Measurements from ENCODE around the gene GNB5. TPM values are rescaled to one million over a fixed set of nuclear protein-coding genes. Genes with fewer than 3 reads are reported as not detected.
A peak's percentile ranks its signal among the peaks of the same experiment; 100 is the strongest.

GNB5 gene
- total RNA-seq, 2 donors from 2014 or later, result 19.1 to 20.7 TPM

DNA sequence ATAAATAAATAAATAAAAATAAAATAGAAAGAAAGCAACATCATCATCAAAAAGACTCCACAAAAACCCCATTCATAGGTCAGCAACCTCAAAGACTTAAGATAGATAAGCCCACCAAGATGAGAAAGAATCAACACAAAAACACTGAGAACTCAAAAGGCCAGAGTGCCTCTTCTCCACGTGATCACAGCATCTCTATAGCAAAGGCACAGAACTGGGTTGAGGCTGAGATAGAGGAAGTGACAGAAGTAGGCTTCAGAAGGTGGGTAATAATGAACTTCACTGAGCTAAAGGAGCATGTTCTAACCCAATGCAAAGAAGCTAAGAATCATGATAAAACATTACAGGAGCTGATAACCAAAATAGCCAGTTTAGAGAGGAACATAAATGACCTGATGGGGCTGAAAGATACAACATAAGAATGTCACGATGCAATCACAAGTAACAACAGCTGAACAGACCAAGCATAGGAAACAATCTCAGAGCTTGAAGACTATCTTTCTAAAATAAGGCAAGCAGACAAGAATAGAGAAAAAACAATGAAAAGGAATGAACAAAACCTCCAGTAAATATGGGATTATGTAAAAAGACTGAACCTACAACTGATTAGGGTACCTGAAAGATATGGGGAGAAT lies 26.4 kb downstream of the GNB5 start:
- TF ChIP-seq CTCF (conservative IDR thresholded peaks at IDR 0.05), result no peak
- peak; percentile 6 for DNase-seq

DNA sequence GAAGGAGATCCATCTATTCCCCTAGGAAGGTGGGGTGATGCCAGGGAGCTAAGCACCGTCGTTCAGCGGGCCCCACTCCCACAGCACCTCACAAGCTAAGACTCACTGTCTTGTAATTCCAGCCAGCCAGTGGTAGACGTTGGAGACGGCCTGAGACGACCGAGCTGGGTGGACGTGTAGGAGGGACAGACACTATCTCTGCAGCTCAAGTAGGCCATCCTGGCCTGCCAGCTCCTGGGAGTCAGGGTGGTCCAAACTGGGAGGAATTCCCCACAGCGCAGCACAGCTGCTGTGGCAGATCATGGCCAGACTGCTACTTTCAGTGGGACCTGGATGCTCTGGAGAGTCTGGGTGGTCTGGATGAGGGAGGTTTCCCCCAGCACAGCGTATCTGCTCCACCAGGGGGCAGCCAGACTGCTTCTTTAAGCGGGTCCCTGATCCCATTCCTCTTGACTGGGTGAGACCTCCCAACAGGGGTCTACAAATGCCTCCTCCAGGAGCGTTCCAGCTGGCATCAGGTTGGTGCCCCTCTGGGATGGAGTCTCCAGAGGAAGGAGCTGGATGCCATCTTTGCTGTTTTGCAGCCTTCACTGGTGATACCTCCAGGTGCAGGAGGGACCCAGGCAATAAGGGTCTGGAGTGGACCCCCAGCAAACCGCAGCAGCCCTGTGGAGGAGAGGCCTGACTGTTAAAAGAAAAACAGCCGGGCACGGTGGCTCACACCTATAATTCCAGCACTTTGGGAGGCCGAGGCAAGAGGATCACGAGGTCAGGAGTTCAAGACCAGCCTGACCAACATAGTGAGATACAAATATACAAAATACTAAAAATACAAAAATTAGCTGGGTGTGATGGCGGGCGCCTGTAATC lies 27.6 kb downstream of the GNB5 start:
- Histone ChIP-seq H3K4me3 (ENCODE audit: low read length) (no peak overlapping the region), H3K27me3 (ENCODE audit: control insufficient read depth, insufficient read depth, low read length, poor library complexity, severe bottlenecking) (no peaks in the 10 kb centered on the region), H3K9ac (ENCODE audit: extremely low read depth, low read length, poor library complexity, severe bottlenecking) (no peak overlapping the region), H3K27ac (ENCODE audit: low read depth, low read length) (no peak overlapping the region), H3K4me1 (ENCODE audit: control insufficient read depth, insufficient read depth, low read length) (no peaks in the 10 kb centered on the region), H3K36me3 (ENCODE audit: control insufficient read depth, insufficient read depth, low read length) (no peaks in the 10 kb centered on the region), H3K9me3 (ENCODE audit: control insufficient read depth, low read length) (no peaks in the 10 kb centered on the region)
- peak; percentile 89 for DNase-seq
- peak; percentile 83 for TF ChIP-seq CTCF (conservative IDR thresholded peaks at IDR 0.05)
- Mint-ChIP-seq H3K4me1 (peaks cover 9% of the 10 kb centered on the region), H3K36me3 (ENCODE audit: low read depth) (no peaks in the 10 kb centered on the region), H3K27me3 (ENCODE audit: insufficient read depth) (no peaks in the 10 kb centered on the region), H3K9me3 (no peaks in the 10 kb centered on the region), H3K27ac (no peak overlapping the region), H3K4me3 (no peak overlapping the region)
- WGBS, 2 experiments (ENCODE audit: insufficient coverage in 1 of 2, insufficient read length in 1 of 2), result 92 to 96% methylated on average over 15 to 19 of the region's 19 CpGs

More for the DNA sequence above, 26.4 kb downstream of the GNB5 start:
- Mint-ChIP-seq H3K27ac (no peak overlapping the region), H3K9me3 (peaks cover 1% of the 10 kb centered on the region), H3K27me3 (ENCODE audit: insufficient read depth) (peaks cover under 1% of the 10 kb centered on the region), H3K4me3 (no peak overlapping the region), H3K4me1 (peaks cover 9% of the 10 kb centered on the region), H3K36me3 (ENCODE audit: low read depth) (no peaks in the 10 kb centered on the region)
- no peak overlapping the region for H3K9ac ChIP-seq (ENCODE audit: extremely low read depth, low read length, poor library complexity, severe bottlenecking)
- H3K27me3 ChIP-seq (ENCODE audit: control insufficient read depth, insufficient read depth, low read length, poor library complexity, severe bottlenecking), result no peaks in the 10 kb centered on the region
- no peak overlapping the region for H3K4me3 ChIP-seq (ENCODE audit: low read length)
- H3K4me1 ChIP-seq (ENCODE audit: control insufficient read depth, insufficient read depth, low read length), result no peaks in the 10 kb centered on the region
- 78 to 97% methylated on average over 1 to 2 of the region's 2 CpGs for WGBS, 2 experiments (ENCODE audit: insufficient coverage in 1 of 2, insufficient read length in 1 of 2)
- H3K27ac ChIP-seq (ENCODE audit: low read depth, low read length), result no peak overlapping the region
- no peaks in the 10 kb centered on the region for H3K9me3 ChIP-seq (ENCODE audit: control insufficient read depth, low read length)
- no peaks in the 10 kb centered on the region for H3K36me3 ChIP-seq (ENCODE audit: control insufficient read depth, insufficient read depth, low read length)

GRCh38 chr15:52162876-52163275 lies 28.3 kb downstream of the GNB5 start:
- 92 to 94% methylated on average over 19 to 22 of the region's 22 CpGs for WGBS, 2 experiments (ENCODE audit: insufficient coverage in 1 of 2, insufficient read length in 1 of 2)
- DNase-seq, result peak; percentile 48
- H3K27ac Mint-ChIP-seq, result no peak overlapping the region

More at GRCh38 chr15:52162876-52163275, 28.3 kb downstream of the GNB5 start:
- H3K4me3 ChIP-seq (ENCODE audit: low read length), result no peak overlapping the region
- H3K27me3 ChIP-seq (ENCODE audit: control insufficient read depth, insufficient read depth, low read length, poor library complexity, severe bottlenecking), result no peaks in the 10 kb centered on the region
- H3K27ac ChIP-seq (ENCODE audit: low read depth, low read length), result no peak overlapping the region
- Mint-ChIP-seq H3K9me3 (no peaks in the 10 kb centered on the region), H3K4me3 (no peak overlapping the region), H3K36me3 (ENCODE audit: low read depth) (no peaks in the 10 kb centered on the region), H3K27me3 (ENCODE audit: insufficient read depth) (no peaks in the 10 kb centered on the region), H3K4me1 (peaks cover 6% of the 10 kb centered on the region)
- no peak overlapping the region for H3K9ac ChIP-seq (ENCODE audit: extremely low read depth, low read length, poor library complexity, severe bottlenecking)
- no peaks in the 10 kb centered on the region for H3K4me1 ChIP-seq (ENCODE audit: control insufficient read depth, insufficient read depth, low read length)
- TF ChIP-seq CTCF (conservative IDR thresholded peaks at IDR 0.05), result no peak
- H3K36me3 ChIP-seq (ENCODE audit: control insufficient read depth, insufficient read depth, low read length), result no peaks in the 10 kb centered on the region
- no peaks in the 10 kb centered on the region for H3K9me3 ChIP-seq (ENCODE audit: control insufficient read depth, low read length)
